BLaER1 treated with 17β-estradiol and CSF1 and Interleukin-3, amounts not matched to agents 10 nM and 100 nM (cell line): ENCODE results near the gene LDHD.

Experiments
- H3K27ac ChIP-seq, 11 experiments: shearing (Covaris generic); formaldehyde crosslinking; 2 replicates each; pipeline ENCODE4 v1.8.1; 2022
- H3K27me3 ChIP-seq, 11 experiments: shearing (Covaris generic); formaldehyde crosslinking; 2 replicates each; pipeline ENCODE4 v1.8.1; 2022
- H3K36me3 ChIP-seq, 11 experiments: shearing (Covaris generic); formaldehyde crosslinking; 2 replicates each; pipeline ENCODE4 v1.8.1; 2022
- H3K4me1 ChIP-seq, 10 experiments: shearing (Covaris generic); formaldehyde crosslinking; 2 replicates each; pipeline ENCODE4 v1.8.1; 2022
- H3K4me2 ChIP-seq, 11 experiments: shearing (Covaris generic); formaldehyde crosslinking; 2 replicates each; pipeline ENCODE4 v1.8.1; 2022
- H3K4me3 ChIP-seq, 10 experiments: shearing (Covaris generic); formaldehyde crosslinking; 2 replicates each; pipeline ENCODE4 v1.8.1; 2022
- H3K9ac ChIP-seq, 11 experiments: shearing (Covaris generic); formaldehyde crosslinking; 2 replicates each; pipeline ENCODE4 v1.8.1; 2022
- H3K9me3 ChIP-seq, 11 experiments: shearing (Covaris generic); formaldehyde crosslinking; replicated peaks in 1 of 11; 2 replicates each; pipeline ENCODE4 v1.8.1; 2022
- H4K20me1 ChIP-seq, 11 experiments: shearing (Covaris generic); formaldehyde crosslinking; 2 replicates each; pipeline ENCODE4 v1.8.1; 2022
- Cebpa-rat ChIP-seq, 11 experiments: shearing (Covaris generic); IDR thresholded peaks; 2 replicates each; pipeline ENCODE4 v1.8.1; 2022

Gene LDHD

GRCh38 chr16:75099738-75100602 is 16.6 kb downstream of the LDHD start:
- Histone ChIP-seq H3K4me2 (peak overlapping the region; percentile 80 to 97 (median 92)), H3K27me3 (no peaks in the 10 kb centered on the region), H3K4me3 (peak overlapping the region in 9 of 10 experiments; percentile 6 to 51 (median 32); a peak in 14 of 20 replicates), H3K4me1 (peaks cover 62 to 98% (median 97%) of the 10 kb centered on the region in 10 experiments), H3K9me3 (no peaks in the 10 kb centered on the region), H3K36me3 (peaks cover 5 to 58% (median 22%) of the 10 kb centered on the region in 11 experiments; a peak in 18 of 22 replicates), H3K27ac (peak overlapping the region; percentile 55 to 81 (median 71); a peak in 21 of 22 replicates), H3K9ac (peak overlapping the region in 10 of 11 experiments; percentile 41 to 72 (median 60); a peak in 19 of 22 replicates), H4K20me1 (peaks cover 0 to 79% (median 51%) of the 10 kb centered on the region in 11 experiments; a peak in 16 of 22 replicates)
- no peak for TF ChIP-seq Cebpa-rat (IDR thresholded peaks at IDR 0.05)

GRCh38 chr16:75099075-75099667 is 17.4 kb downstream of the LDHD start:
- Histone ChIP-seq H3K27me3 (no peaks in the 10 kb centered on the region), H3K4me1 (peaks cover 56 to 98% (median 97%) of the 10 kb centered on the region in 10 experiments), H3K4me2 (peak overlapping the region; percentile 80 to 97 (median 92)), H3K9me3 (no peaks in the 10 kb centered on the region), H4K20me1 (peaks cover 0 to 80% (median 53%) of the 10 kb centered on the region in 11 experiments; a peak in 16 of 22 replicates), H3K9ac (peak overlapping the region in 10 of 11 experiments; percentile 41 to 72 (median 60); a peak in 19 of 22 replicates), H3K36me3 (peaks cover 6 to 59% (median 30%) of the 10 kb centered on the region in 11 experiments; a peak in 20 of 22 replicates), H3K27ac (peak overlapping the region; percentile 55 to 81 (median 71); a peak in 21 of 22 replicates), H3K4me3 (peak overlapping the region in 9 of 10 experiments; percentile 6 to 51 (median 32); a peak in 12 of 20 replicates)
- no peak for TF ChIP-seq Cebpa-rat (IDR thresholded peaks at IDR 0.05)

- H3K4me1 ChIP-seq = peaks cover 51 to 100% (median 99%) of the 10 kb centered on the region in 10 experiments
- H3K4me2 ChIP-seq = peak overlapping the region; percentile 80 to 97 (median 92)
- peak overlapping the region in 6 of 11 experiments; percentile 22 to 72 (median 65); a peak in 10 of 22 replicates for H3K9ac ChIP-seq
- peaks cover 12 to 62% (median 39%) of the 10 kb centered on the region in 11 experiments; a peak in 20 of 22 replicates for H3K36me3 ChIP-seq
- peak overlapping the region in 7 of 11 experiments; percentile 7 to 81 (median 67); a peak in 12 of 22 replicates for H3K27ac ChIP-seq
- no peaks in the 10 kb centered on the region for H3K27me3 ChIP-seq
- peaks cover 0 to 89% (median 63%) of the 10 kb centered on the region in 11 experiments; a peak in 17 of 22 replicates for H4K20me1 ChIP-seq
- no peaks in the 10 kb centered on the region for H3K9me3 ChIP-seq
- TF ChIP-seq Cebpa-rat (IDR thresholded peaks at IDR 0.05) = no peak
- H3K4me3 ChIP-seq = peak overlapping the region in 1 of 10 experiments; percentile 6; a peak in 3 of 20 replicates
Measured at GRCh38 chr16:75097941-75098901, 18.4 kb downstream of the LDHD start.

GRCh38 chr16:75097191-75097761 is 19.3 kb downstream of the LDHD start:
- Histone ChIP-seq H3K4me2 (peak overlapping the region in 10 of 11 experiments; percentile 80 to 95 (median 92); a peak in 17 of 22 replicates), H3K27ac (peak overlapping the region in 7 of 11 experiments; percentile 7 to 81 (median 65); a peak in 10 of 22 replicates), H3K4me1 (peaks cover 51 to 100% (median 100%) of the 10 kb centered on the region in 10 experiments), H3K36me3 (peaks cover 7 to 55% (median 31%) of the 10 kb centered on the region in 11 experiments; a peak in 20 of 22 replicates), H3K9ac (peak overlapping the region in 4 of 11 experiments; percentile 64 to 72 (median 66); a peak in 3 of 22 replicates), H4K20me1 (peaks cover 0 to 99% (median 72%) of the 10 kb centered on the region in 11 experiments; a peak in 17 of 22 replicates), H3K4me3 (no peak overlapping the region), H3K9me3 (no peaks in the 10 kb centered on the region), H3K27me3 (no peaks in the 10 kb centered on the region)
- TF ChIP-seq Cebpa-rat (IDR thresholded peaks at IDR 0.05) = no peak

GRCh38 chr16:75096656-75097055 is 19.9 kb downstream of the LDHD start:
- Histone ChIP-seq H3K4me3 (no peak overlapping the region), H3K36me3 (peaks cover 7 to 49% (median 28%) of the 10 kb centered on the region in 11 experiments; a peak in 20 of 22 replicates), H4K20me1 (peaks cover 0 to 100% (median 79%) of the 10 kb centered on the region in 11 experiments; a peak in 17 of 22 replicates), H3K4me1 (peaks cover 49 to 99% (median 97%) of the 10 kb centered on the region in 10 experiments), H3K27ac (peak overlapping the region in 1 of 11 experiments; percentile 78; a peak in 1 of 22 replicates), H3K4me2 (peak overlapping the region in 7 of 11 experiments; percentile 80 to 95 (median 92); a peak in 10 of 22 replicates), H3K27me3 (no peaks in the 10 kb centered on the region), H3K9ac (no peak overlapping the region), H3K9me3 (no peaks in the 10 kb centered on the region)
- no peak for TF ChIP-seq Cebpa-rat (IDR thresholded peaks at IDR 0.05)

GRCh38 chr16:75095204-75095621 is 21.4 kb downstream of the LDHD start:
- H3K27me3 ChIP-seq = no peaks in the 10 kb centered on the region
- no peaks in the 10 kb centered on the region for H3K9me3 ChIP-seq
- H3K36me3 ChIP-seq = peaks cover 7 to 45% (median 28%) of the 10 kb centered on the region in 11 experiments; a peak in 20 of 22 replicates
- no peak for TF ChIP-seq Cebpa-rat (IDR thresholded peaks at IDR 0.05)
- peak overlapping the region in 5 of 11 experiments; percentile 5 to 57 (median 43); a peak in 8 of 22 replicates for H3K9ac ChIP-seq
- peak overlapping the region; percentile 30 to 93 (median 75); a peak in 21 of 22 replicates for H3K4me2 ChIP-seq
- peaks cover 0 to 100% (median 85%) of the 10 kb centered on the region in 11 experiments; a peak in 17 of 22 replicates for H4K20me1 ChIP-seq
- H3K4me1 ChIP-seq = peaks cover 35 to 92% (median 87%) of the 10 kb centered on the region in 10 experiments
- peak overlapping the region in 6 of 11 experiments; percentile 11 to 58 (median 48); a peak in 9 of 22 replicates for H3K27ac ChIP-seq
- no peak overlapping the region for H3K4me3 ChIP-seq
